ENCODE data around the gene PC.

The PC gene

DNA sequence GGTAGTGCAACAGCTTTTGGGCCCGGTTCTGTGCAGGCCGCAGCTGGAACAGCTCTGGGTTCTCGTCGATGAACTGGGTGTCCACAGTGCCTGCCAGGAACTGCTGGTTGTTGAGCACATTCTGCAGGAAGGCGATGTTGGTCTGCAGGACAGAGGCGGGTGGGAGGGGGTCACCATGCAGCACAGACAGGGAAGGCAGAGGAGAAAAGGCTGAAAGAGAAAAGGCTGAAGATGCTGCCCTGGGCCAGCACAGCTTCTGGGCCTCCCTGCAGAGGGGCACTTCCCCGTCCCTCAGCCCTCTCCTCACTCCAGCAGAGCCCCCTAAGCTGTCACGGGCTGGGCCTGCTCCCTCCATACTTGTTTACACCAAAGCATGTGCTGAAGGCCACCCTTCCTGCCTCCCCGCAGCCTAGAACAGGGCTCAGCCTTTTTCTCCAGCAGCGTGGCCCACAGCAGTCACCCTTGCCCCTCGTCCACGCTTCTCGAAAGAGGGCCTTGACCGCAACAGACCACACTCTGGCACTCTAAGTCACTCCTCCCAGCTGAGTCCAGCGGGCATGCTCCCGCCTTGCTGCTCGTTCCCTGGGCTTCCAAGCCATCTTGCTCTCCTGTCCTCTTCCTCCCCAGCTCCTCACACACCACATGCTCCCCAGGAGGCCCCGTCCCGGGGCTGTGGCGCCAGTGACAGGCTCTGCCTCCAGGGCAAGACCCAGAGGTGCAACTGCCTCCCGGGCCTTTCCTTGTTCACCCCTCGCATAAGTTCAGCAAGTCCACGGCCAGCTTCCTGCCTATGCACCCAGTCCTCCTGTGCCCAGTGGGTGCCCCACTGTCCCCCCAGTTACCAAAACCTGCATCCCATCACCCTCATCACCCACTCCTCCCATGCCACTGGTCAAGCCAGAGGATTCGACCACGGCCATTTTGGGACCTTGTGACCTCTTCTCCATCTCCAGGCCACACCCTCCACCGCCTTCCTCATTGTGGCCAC is 104.6 kb downstream of the PC start:
- TF ChIP-seq, protein P1, sequence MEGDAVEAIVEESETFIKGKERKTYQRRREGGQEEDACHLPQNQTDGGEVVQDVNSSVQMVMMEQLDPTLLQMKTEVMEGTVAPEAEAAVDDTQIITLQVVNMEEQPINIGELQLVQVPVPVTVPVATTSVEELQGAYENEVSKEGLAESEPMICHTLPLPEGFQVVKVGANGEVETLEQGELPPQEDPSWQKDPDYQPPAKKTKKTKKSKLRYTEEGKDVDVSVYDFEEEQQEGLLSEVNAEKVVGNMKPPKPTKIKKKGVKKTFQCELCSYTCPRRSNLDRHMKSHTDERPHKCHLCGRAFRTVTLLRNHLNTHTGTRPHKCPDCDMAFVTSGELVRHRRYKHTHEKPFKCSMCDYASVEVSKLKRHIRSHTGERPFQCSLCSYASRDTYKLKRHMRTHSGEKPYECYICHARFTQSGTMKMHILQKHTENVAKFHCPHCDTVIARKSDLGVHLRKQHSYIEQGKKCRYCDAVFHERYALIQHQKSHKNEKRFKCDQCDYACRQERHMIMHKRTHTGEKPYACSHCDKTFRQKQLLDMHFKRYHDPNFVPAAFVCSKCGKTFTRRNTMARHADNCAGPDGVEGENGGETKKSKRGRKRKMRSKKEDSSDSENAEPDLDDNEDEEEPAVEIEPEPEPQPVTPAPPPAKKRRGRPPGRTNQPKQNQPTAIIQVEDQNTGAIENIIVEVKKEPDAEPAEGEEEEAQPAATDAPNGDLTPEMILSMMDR (IDR thresholded peaks at IDR 0.05; ENCODE audit: insufficient read depth, low read depth, low read length, missing control alignments) = no peak
- DNase-seq (ENCODE audit: low read depth) = no peak
- H3K4me3 ChIP-seq (ENCODE audit: low read length) = no peak overlapping the region

DNA sequence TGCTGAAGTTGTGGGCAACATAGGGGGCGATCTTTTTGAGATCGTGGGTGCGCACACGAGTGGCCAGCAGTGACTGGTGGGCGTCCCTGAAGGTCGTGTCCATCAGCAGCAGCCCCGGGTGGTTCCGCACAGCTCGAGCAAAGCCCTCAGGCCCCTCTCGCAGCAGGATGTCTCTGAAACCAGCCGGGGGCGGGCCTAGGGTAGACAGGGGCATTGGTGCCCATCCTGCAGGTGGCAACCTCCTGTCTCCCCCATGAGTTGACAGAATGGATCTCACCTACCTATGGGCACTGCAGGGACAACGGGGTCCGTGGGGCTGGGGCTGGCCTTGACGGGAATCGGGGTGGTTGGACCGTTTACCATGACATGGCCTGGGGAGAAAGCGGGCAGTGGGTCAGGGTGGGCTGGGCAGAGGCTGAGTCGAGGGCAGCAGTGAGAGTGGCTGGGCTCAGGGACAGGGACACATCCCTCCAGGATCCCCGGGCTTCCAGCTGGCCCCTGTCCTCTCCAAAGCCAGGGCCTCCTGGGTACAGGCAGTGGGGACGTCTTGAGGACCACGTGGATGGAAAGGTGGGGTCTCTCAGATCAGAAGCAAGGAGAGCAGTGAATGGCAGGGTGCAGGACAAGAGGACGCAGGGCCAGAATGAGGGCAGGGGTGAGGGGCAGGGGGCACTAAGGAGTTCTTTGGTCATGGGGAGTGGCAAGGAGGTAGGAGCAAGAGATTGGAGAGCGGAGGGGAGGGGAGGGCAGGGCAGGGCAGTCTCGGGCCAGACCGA is 105.5 kb downstream of the PC start:
- TF ChIP-seq, protein P1 (IDR thresholded peaks at IDR 0.05; ENCODE audit: insufficient read depth, low read depth, low read length, missing control alignments) = no peak
- no peak for DNase-seq (ENCODE audit: low read depth)
- no peak overlapping the region for H3K4me3 ChIP-seq (ENCODE audit: low read length)

DNA sequence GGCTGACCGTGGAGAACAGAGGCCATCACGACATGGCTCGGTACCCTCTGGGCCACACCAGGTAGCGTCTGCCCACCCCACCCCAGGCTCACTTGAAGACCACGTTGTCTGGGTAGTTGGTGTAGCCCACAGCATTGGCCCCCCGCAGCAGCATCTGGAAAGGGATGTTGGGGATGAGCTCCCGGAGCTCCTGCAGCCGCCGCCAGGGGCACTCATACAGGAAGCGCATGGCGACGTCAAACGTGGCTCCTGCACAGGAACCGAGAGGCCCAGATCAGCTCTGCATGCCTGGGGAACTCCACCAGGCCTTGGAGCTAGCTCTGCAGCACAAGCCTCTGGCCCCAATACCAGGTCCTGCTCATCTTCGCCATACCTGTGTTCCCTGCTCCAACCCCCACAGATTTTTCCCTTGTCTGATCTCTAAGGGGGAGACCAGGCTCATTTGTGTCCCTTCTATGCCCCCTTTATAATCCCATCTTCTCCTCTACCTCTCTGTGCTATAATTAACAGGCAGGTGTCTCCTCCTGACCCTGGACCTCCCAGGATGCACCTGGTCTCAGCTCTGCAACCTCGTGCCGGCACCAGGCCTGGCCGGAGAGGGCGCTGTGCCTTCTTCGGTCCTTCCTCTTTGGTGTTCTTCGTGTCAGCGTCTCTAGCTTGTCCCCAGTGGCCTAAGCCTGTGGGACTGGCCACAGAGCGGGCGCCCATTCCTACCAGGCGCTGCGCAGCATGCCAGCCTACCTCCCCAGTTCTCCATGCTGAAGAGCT is 106.3 kb downstream of the PC start:
- DNase-seq (ENCODE audit: low read depth) = no peak
- TF ChIP-seq, protein P1 (IDR thresholded peaks at IDR 0.05; ENCODE audit: insufficient read depth, low read depth, low read length, missing control alignments) = peak; percentile 10
- H3K4me3 ChIP-seq (ENCODE audit: low read length) = no peak overlapping the region

DNA sequence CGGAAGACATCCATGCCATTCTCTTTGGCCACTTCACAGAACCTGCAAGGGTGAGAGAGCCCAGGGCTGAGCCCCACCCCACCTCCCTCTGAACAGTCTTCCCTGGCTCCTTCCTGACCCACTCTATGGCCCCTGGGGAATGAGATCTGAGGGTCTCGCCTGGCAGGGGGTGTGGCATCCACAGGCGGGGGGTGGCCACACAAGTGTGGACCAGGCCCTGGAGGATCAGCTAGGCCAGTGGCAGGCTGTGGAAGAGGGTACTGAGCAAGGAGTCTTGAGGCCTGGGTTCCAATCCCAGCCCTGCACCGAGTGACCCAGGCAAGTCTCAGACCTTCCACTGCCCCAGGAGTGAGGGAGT is 107.0 kb downstream of the PC start:
- no peak for DNase-seq (ENCODE audit: low read depth)
- TF ChIP-seq, protein P1 (IDR thresholded peaks at IDR 0.05; ENCODE audit: insufficient read depth, low read depth, low read length, missing control alignments) = no peak
- no peak overlapping the region for H3K4me3 ChIP-seq (ENCODE audit: low read length)

DNA sequence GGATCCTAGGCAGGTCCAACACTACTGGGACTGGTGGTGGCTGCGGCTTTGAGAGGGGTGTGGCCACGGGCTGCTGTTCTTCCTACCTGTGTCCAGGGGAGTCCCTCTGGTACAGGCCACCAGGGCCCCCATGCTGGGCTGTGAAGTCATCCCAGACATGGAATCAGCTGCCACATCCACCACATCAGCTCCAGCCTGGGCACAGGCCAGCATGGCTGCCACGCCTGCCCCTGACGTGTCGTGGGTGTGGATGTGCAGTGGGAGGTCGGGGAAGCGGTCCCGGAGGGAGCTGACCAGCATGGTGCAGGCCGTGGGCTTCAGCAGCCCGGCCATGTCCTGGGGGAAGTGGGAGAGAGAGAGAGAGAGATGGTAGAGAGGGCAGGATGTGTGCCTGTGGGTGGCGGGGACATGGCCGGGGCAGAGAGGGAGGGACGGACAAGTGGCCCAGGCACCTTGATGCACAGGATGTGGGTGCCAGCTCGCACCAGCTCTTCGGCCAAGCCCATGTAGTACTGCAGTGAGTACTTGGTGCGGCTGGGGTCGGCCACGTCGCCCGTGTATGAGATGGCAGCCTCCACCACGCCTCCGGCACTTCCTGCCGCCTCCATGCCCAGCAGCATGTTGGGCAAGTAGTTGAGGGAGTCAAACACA is 107.5 kb downstream of the PC start:
- H3K4me3 ChIP-seq (ENCODE audit: low read length) = no peak overlapping the region
- no peak for DNase-seq (ENCODE audit: low read depth)
- TF ChIP-seq, protein P1 (IDR thresholded peaks at IDR 0.05; ENCODE audit: insufficient read depth, low read depth, low read length, missing control alignments) = no peak

DNA sequence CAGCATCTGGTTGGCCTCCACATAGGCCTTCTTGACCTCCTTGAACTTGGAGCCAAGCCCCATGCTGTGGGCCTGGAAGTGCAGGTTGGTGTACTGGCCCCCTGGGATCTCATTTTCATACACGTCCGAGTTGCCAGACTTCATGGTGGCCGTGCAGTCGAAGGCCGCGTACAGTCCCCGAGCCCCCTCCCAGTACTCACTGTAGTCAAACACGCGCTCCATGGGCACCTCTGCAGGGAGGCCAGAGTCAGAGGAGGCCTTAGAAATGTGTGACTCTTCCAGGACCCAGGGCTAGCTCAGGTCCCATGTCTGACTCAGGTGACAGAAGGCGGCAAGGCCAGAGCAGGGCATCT is 108.0 kb downstream of the PC start:
- no peak overlapping the region for H3K4me3 ChIP-seq (ENCODE audit: low read length)
- TF ChIP-seq, protein P1 (IDR thresholded peaks at IDR 0.05; ENCODE audit: insufficient read depth, low read depth, low read length, missing control alignments) = no peak
- no peak for DNase-seq (ENCODE audit: low read depth)

Measured in epithelial cell of esophagus (primary cell).